GM12892 (cell line): ENCODE data around the gene CLCNKA.
"Not testable (repeated sequence)": the region's sequence is repeated elsewhere in the genome, so short reads cannot be mapped to it uniquely, and the experiment has no call there.

Experiments
- DNase-seq: peaks from one replicate; pipeline ENCODE4 v3.0.0; 2011; ENCODE audit not compliant: insufficient read length
- FAIRE-seq: peaks from 2 replicates; lab custom pipeline; 2011; peaks lifted over from hg19 to GRCh38; lab: Jason Lieb, UNC
- POLR2A ChIP-seq: IDR thresholded peaks from 2 replicates; pipeline ENCODE4 v1.6.1; 2011; ENCODE audit warnings: low read depth, low read length, control low read depth
- POLR2AphosphoS5 ChIP-seq: IDR thresholded peaks from 2 replicates; pipeline ENCODE4 v1.6.1; 2011; ENCODE audit warnings: low read depth, low read length, control low read depth
- TAF1 ChIP-seq: IDR thresholded peaks from 2 replicates; pipeline ENCODE4 v1.6.1; 2011; ENCODE audit warnings: low read depth, mild to moderate bottlenecking, control low read depth, low read length, borderline replicate concordance

Gene CLCNKA

DNA sequence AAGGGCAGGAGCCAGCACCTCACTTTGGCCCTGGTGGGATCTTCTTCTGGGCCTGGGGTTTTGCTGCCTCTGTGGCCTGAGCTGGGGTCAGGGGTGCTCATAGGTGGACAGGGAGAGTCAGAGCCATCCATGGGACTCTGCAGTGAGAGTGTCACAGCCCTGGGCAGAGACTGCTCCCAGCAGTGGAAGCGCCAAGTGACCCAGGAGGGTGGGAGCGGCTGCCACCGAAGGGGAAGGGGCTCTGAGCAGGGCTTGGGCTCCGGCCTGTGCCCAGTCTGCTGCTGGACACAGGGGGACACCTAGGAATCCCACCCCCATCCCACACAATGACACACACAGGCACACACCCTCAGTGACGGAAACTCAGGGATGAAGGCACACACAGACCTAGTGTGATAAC lies 22.1 kb downstream of the CLCNKA start:
- DNase-seq (no peak), FAIRE-seq (no peak)
- no peak for TF ChIP-seq TAF1
- TF ChIP-seq POLR2A, result no peak
- TF ChIP-seq POLR2AphosphoS5, result no peak

- DNase-seq (no peak), FAIRE-seq (no peak)
- TF ChIP-seq POLR2AphosphoS5 (no peak), TAF1 (no peak), POLR2A (no peak)
These were observed 25.0 kb downstream of the CLCNKA start for GRCh38 chr1:16046842-16047241.

- FAIRE-seq, result no peak
- no peak for DNase-seq
- TF ChIP-seq TAF1 (no peak), POLR2A (no peak), POLR2AphosphoS5 (no peak)
These were observed 26.1 kb downstream of the CLCNKA start for GRCh38 chr1:16047791-16048475.

DNA sequence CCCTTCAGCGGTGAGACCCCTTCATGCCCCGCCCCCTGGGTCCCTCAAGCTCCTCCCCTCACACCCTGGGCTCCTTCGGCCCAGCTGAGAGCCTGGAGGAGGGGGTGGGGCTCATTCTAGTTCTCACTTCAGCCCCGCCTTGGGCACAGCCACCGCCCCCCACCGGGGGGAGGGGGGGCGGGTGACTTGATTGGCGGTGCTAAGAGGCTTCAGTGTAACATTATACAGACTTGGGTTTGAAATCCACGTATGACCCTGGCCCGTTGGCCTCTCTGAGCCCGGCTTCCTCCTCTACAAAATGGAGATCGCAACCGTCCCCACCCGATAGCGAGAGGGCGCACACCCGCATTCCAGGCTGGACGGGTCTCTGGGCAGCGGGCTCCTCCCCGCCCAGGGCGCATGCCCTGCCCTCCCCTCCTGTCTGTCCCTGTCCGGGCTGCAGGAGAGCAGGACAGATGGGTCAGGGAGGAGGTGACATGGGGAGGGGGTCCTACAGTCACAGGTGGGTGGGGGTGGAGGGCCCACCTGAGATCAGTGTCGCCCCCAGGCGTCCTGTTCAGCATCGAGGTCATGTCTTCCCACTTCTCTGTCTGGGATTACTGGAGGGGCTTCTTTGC lies 26.8 kb downstream of the CLCNKA start:
- FAIRE-seq (no peak), DNase-seq (no peak)
- TF ChIP-seq POLR2A (no peak), POLR2AphosphoS5 (no peak), TAF1 (no peak)

DNA sequence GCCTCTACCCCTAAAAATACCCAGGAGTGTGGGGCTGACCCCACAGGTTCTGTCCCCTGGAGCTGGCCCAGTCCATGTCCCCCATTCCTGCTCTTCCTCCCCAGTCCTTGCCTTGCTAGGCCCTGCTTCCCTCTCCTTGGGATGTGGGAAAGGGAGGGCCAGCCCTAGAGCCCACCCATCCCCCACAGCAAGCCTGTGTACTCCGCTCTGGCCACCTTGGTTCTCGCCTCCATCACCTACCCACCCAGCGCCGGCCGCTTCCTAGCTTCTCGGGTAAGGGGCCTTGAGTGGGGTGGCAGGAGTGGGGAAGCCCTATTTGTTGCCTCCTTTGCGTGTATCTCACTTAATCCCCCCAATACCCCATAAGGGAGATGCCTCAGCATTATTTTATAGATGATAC lies 28.5 kb downstream of the CLCNKA start:
- DNase-seq (no peak), FAIRE-seq (no peak)
- TF ChIP-seq TAF1, result no peak
- no peak for TF ChIP-seq POLR2A

DNA sequence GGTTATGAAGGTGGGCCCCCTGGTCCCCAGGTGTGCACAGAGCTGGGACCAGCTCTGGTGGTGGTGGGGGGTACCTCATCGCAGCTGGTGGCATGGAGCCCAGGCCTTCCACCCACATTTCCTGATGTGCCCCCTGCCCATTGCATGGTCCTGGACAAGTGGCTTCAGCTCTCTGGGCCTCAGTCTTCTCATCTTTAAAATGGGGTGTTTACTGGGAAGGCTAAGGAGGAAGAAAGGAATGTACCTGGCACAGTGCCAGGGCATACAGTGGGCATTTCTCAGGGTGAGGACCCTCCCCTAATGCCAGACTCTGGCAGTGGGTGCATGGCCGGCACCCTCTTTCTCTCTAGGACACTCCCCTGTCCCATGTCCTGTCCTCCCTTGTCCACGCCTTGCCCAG lies 29.2 kb downstream of the CLCNKA start:
- FAIRE-seq (no peak), DNase-seq (no peak)
- TF ChIP-seq POLR2AphosphoS5 (no peak), POLR2A (no peak), TAF1 (no peak)

- not testable (repeated sequence) for FAIRE-seq, DNase-seq
These were observed 30.1 kb downstream of the CLCNKA start for GRCh38 chr1:16051949-16052348.

GRCh38 chr1:16053781-16054502 lies 32.1 kb downstream of the CLCNKA start:
- no peak for DNase-seq
- FAIRE-seq, result no peak
- no peak for TF ChIP-seq POLR2AphosphoS5

DNA sequence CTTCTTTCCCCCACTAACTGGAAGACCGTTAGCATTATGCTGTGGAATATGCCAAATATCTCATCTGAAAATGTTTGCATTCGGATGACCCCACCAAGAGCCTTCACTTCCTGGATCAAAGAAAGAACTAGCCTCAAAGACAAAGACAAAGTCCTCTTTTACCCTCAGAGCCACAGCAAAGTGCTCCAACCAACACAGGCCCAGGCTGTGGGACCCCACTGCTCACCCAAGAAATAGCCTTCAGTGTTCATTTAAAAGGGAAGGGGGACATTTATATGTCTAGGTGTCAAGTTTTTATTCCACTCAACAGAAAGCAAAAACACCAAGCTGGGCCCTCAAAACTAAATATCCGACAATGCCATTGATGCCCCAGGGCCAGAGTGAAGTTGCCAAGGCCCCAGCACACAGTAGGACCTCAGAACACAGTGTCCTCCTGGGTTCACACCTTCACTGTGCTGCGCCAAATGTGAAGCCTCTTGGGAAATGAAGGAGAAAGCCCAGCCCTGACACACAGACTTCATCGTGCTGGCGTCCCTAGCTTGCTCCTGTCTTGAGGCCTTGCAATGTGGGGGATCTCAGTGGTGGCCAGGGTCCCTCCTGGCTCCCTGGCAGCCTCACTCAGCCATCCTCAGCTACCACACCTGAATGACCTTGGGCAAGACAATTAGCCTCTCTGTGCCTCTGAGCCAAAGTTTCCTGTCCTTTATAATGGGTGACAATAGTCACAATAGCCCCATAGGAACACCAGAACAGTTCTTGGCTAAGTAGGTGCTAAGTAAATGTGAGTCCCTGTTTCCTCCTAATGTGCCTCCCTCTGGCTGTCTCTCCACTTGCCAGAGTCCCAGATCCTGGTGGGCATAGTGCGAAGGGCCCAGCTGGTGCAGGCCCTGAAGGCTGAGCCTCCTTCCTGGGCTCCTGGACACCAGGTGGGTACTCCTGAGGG lies 33.0 kb downstream of the CLCNKA start:
- no peak for TF ChIP-seq POLR2AphosphoS5
- no peak for TF ChIP-seq TAF1
- TF ChIP-seq POLR2A, result no peak
- FAIRE-seq (no peak), DNase-seq (no peak)

DNA sequence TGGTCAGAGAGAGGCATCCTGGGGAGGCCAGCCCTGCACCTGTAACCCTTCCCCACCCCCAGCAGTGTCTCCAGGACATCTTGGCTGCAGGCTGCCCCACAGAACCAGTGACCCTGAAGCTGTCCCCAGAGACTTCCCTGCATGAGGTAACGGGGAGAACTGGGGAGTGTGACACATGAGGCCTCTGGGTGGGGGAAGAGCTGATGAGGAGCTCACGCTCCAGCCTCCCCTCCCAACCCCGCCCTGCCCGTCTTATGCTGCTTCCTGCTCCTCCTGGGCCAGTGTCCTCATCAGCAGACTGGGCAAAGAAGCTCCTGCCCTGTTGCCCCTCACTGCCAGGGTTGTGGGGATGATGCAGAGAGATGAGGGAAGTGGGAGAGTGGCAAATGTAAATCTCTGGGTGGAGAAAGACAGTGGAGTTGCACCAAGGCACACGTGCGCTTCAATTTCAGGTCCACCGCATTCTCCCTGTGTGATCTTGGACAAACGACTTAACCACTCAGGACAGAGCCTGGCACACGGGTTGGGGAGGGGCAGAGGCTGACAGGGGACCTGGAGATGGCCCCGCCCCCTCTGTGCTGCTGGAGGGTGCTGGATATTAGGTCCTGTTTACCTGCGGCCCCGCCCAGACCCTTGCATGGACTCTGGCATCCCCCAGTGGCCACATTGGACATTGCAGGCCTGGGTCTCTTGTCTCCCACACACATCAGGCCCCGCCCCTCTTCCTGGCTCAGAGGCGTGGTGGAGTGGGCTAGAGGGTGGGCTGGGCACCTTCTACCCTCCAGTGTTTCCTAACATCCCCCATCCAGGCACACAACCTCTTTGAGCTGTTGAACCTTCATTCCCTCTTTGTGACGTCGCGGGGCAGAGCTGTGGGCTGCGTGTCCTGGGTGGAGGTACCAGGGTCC lies 34.0 kb downstream of the CLCNKA start:
- peak; percentile 93 for FAIRE-seq
- TF ChIP-seq TAF1 (no peak), POLR2AphosphoS5 (no peak), POLR2A (no peak)
- peak; percentile 93 for DNase-seq

- not testable (repeated sequence) for DNase-seq, FAIRE-seq
These were observed 34.7 kb downstream of the CLCNKA start for GRCh38 chr1:16056521-16056912.

DNA sequence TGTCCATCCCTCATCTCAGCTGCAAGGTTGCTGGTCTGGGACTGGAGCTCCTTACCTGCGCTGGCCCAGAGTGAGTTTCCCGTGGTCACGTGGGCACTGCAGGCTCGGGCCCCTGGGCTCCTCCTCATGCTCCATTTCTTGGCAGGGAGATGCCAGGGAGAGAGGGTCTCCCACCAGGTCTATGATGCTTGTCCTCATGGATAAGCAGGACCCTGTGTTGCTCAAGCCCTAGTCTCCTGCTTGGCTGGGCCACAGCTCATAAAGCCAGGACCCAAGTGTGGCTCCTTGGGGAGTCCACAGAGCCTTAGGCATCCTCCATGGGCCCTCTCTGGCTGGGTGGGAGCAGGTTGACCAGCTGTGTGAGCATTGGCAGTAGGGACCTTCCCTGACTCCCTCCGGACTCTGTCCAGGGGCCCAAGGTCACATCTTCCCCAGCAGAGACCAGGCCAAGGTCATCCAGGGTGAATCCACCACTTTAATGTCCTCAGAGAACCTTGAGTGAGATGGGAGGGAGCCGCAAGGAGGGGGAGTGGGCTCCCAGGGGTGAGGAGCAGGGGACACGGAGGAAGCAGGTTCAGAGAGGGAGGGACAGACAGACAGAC lies 35.6 kb downstream of the CLCNKA start:
- not testable (repeated sequence) for FAIRE-seq

GRCh38 chr1:16058394-16059120 lies 36.7 kb downstream of the CLCNKA start:
- peak; percentile 76 for FAIRE-seq
- DNase-seq, result not testable (repeated sequence)

More for the DNA sequence above, 35.6 kb downstream of the CLCNKA start:
- not testable (repeated sequence) for DNase-seq
